ENCODE data around the gene DENND1B. TPM values are rescaled to one million over a fixed set of nuclear protein-coding genes. Genes with fewer than 3 reads are reported as not detected.
"Not testable (repeated sequence)": the region's sequence is repeated elsewhere in the genome, so short reads cannot be mapped to it uniquely, and the experiment has no call there.

DENND1B gene
- total RNA-seq, 1 experiment from 2014 or later: 9.6 TPM

DNA sequence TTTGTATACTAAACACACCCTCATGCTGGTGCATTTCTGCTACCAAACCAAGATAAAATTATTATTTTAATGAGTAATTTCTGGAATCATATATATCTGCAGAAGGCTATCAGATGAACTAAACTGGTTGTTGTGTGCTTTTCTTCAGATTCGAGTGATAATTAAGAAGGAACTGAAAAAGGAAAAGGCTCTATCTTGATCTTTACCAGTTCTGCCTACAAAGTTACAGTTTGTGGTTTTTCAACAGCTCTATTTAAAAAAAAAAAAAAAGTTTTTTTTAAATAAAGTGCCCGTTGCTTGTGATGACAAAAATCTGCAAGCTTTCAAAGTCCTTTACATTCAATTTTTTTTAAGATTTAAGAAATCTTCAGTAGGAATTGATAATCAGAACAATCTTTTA, 13.6 kb downstream of the DENND1B start:
- Histone ChIP-seq H3K79me2 (ENCODE audit: insufficient read depth, low read length) (no peaks in the 10 kb centered on the region), H3K4me1 (ENCODE audit: control insufficient read depth in 1 of 2, insufficient read depth in 2 of 2, low read length in 2 of 2) (no peaks in the 10 kb centered on the region), H3K9me2 (ENCODE audit: insufficient read depth) (no peaks in the 10 kb centered on the region), H3K36me3 (ENCODE audit: control insufficient read depth in 1 of 2, insufficient read depth in 2 of 2, low read length in 2 of 2) (no peaks in the 10 kb centered on the region), H3K27ac (ENCODE audit: low read depth, low read length) (no peak overlapping the region), H3K27me3 (ENCODE audit: insufficient read depth, low read length) (no peaks in the 10 kb centered on the region), H3K9ac (ENCODE audit: low read length) (no peak overlapping the region), H3K4me3 (replicated peaks in 1 of 2; ENCODE audit: low read depth in 1 of 2, low read length in 2 of 2) (no peak overlapping the region), H4K20me1 (ENCODE audit: insufficient read depth) (no peaks in the 10 kb centered on the region), H2AFZ (ENCODE audit: low read depth, low read length, poor library complexity, severe bottlenecking) (no peak overlapping the region), H3K4me2 (ENCODE audit: low read length) (no peak overlapping the region), H3K9me3 (ENCODE audit: control insufficient read depth in 1 of 2, insufficient read depth in 1 of 2, low read depth in 1 of 2, low read length in 2 of 2) (no peaks in the 10 kb centered on the region)
- TF ChIP-seq EZH2phosphoT487 (IDR thresholded peaks at IDR 0.05; ENCODE audit: borderline replicate concordance) (no peak), SP1 (IDR thresholded peaks at IDR 0.05; ENCODE audit: low read depth) (no peak), POLR2AphosphoS5 (IDR thresholded peaks at IDR 0.05; ENCODE audit: low read depth, low read length) (no peak), ZNF274 (IDR thresholded peaks at IDR 0.05; ENCODE audit: low read depth, low read length) (no peak), EZH2 (IDR thresholded peaks at IDR 0.05) (no peak), SIN3A (IDR thresholded peaks at IDR 0.05; ENCODE audit: low read depth) (no peak), RAD21 (IDR thresholded peaks at IDR 0.05; ENCODE audit: low read depth) (no peak), CBX3 (IDR thresholded peaks at IDR 0.05; ENCODE audit: low read depth) (no peak), JUND (IDR thresholded peaks at IDR 0.05) (no peak), EGR1 (IDR thresholded peaks at IDR 0.05; ENCODE audit: low read depth) (no peak), YY1 (IDR thresholded peaks at IDR 0.05; ENCODE audit: extremely low read depth, insufficient replicate concordance, low read depth, low read length) (no peak), POLR2A (IDR thresholded peaks at IDR 0.05; ENCODE audit: borderline replicate concordance, extremely low read depth, insufficient read depth, insufficient read length) (no peak)
- TF ChIP-seq, protein P1, sequence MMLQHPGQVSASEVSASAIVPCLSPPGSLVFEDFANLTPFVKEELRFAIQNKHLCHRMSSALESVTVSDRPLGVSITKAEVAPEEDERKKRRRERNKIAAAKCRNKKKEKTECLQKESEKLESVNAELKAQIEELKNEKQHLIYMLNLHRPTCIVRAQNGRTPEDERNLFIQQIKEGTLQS (IDR thresholded peaks at IDR 0.05): no peak
- TF ChIP-seq, protein P2, sequence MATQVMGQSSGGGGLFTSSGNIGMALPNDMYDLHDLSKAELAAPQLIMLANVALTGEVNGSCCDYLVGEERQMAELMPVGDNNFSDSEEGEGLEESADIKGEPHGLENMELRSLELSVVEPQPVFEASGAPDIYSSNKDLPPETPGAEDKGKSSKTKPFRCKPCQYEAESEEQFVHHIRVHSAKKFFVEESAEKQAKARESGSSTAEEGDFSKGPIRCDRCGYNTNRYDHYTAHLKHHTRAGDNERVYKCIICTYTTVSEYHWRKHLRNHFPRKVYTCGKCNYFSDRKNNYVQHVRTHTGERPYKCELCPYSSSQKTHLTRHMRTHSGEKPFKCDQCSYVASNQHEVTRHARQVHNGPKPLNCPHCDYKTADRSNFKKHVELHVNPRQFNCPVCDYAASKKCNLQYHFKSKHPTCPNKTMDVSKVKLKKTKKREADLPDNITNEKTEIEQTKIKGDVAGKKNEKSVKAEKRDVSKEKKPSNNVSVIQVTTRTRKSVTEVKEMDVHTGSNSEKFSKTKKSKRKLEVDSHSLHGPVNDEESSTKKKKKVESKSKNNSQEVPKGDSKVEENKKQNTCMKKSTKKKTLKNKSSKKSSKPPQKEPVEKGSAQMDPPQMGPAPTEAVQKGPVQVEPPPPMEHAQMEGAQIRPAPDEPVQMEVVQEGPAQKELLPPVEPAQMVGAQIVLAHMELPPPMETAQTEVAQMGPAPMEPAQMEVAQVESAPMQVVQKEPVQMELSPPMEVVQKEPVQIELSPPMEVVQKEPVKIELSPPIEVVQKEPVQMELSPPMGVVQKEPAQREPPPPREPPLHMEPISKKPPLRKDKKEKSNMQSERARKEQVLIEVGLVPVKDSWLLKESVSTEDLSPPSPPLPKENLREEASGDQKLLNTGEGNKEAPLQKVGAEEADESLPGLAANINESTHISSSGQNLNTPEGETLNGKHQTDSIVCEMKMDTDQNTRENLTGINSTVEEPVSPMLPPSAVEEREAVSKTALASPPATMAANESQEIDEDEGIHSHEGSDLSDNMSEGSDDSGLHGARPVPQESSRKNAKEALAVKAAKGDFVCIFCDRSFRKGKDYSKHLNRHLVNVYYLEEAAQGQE (IDR thresholded peaks at IDR 0.05; ENCODE audit: low read depth): no peak
- POLR2A ChIA-PET: no interaction called here
- ATAC-seq (no peak), DNase-seq (ENCODE audit: low read depth, low spot score) (no peak)
- BruUV-seq (replicated peaks): no TSS peak
- CTCF ChIA-PET: no interaction called here
- RAD21 ChIA-PET (ENCODE audit: low non-redundant PET in 1 of 2, low total read pairs in 2 of 2, uncharacterized antibody in 2 of 2, unreplicated experiment in 2 of 2): no interaction called here
- intact Hi-C loops (cut with micrococcal nuclease): no loop called here

DNA sequence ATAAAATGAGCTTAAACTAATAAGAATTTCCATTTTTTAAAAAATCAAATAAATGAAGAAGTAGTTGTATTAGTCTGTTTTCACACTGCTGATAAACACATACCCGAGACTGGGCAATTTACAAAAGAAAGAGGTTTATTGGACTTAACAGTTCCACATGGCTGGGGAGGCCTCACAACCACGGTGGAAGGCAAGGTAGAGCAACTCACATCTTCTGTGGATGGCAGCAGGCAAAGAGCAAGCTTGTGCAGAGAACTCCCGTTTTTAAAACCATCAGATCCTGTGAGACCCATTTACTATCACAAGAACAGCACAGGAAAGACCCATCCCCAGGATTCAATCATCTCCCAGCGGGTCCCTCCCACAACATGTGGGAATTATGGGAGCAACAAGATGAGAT, 19.7 kb downstream of the DENND1B start:
- ATAC-seq; H3K27ac ChIP-seq (ENCODE audit: low read depth, low read length); H3K4me2 ChIP-seq (ENCODE audit: low read length); H3K36me3 ChIP-seq (ENCODE audit: control insufficient read depth in 1 of 2, insufficient read depth in 2 of 2, low read length in 2 of 2); H3K27me3 ChIP-seq (ENCODE audit: insufficient read depth, low read length); H3K4me1 ChIP-seq (ENCODE audit: control insufficient read depth in 1 of 2, insufficient read depth in 2 of 2, low read length in 2 of 2); DNase-seq (ENCODE audit: low read depth, low spot score); H3K9me3 ChIP-seq (ENCODE audit: control insufficient read depth in 1 of 2, insufficient read depth in 1 of 2, low read depth in 1 of 2, low read length in 2 of 2); H4K20me1 ChIP-seq (ENCODE audit: insufficient read depth); H3K9ac ChIP-seq (ENCODE audit: low read length); H3K4me3 ChIP-seq (replicated peaks in 1 of 2; ENCODE audit: low read depth in 1 of 2, low read length in 2 of 2); H2AFZ ChIP-seq (ENCODE audit: low read depth, low read length, poor library complexity, severe bottlenecking); CTCF ChIA-PET; RAD21 ChIA-PET (ENCODE audit: low non-redundant PET in 1 of 2, low total read pairs in 2 of 2, uncharacterized antibody in 2 of 2, unreplicated experiment in 2 of 2); H3K79me2 ChIP-seq (ENCODE audit: insufficient read depth, low read length); POLR2A ChIA-PET; BruUV-seq (replicated peaks); H3K9me2 ChIP-seq (ENCODE audit: insufficient read depth); intact Hi-C loops (cut with micrococcal nuclease): not testable (repeated sequence)

DNA sequence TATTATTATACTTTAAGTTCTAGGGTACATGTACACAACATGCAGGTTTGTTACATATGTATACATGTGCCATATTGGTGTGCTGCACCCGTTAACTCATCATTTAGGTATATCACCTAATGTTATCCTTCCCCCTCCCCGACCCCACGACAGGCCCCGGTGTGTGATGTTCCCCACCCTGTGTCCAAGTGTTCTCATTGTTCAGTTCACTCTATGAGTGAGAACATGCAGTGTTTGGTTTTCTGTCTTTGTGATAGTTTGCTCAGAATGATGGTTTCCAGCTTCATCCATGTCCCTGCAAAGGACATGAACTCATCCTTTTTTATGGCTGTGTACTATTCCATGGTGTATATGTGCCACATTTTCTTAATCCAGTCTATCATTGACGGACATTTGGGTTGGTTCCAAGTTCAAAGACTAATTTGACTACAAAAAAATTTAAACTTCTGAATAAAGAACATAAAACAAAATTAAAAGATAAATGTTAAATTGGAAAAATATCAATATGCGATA, 22.6 kb downstream of the DENND1B start:
- H3K79me2 ChIP-seq (ENCODE audit: insufficient read depth, low read length); H3K9me2 ChIP-seq (ENCODE audit: insufficient read depth); H3K9ac ChIP-seq (ENCODE audit: low read length); POLR2A ChIA-PET; H3K27me3 ChIP-seq (ENCODE audit: insufficient read depth, low read length); CTCF ChIA-PET; H2AFZ ChIP-seq (ENCODE audit: low read depth, low read length, poor library complexity, severe bottlenecking); H3K27ac ChIP-seq (ENCODE audit: low read depth, low read length); H3K36me3 ChIP-seq (ENCODE audit: control insufficient read depth in 1 of 2, insufficient read depth in 2 of 2, low read length in 2 of 2); ATAC-seq; DNase-seq (ENCODE audit: low read depth, low spot score); H3K4me2 ChIP-seq (ENCODE audit: low read length); BruUV-seq (replicated peaks); RAD21 ChIA-PET (ENCODE audit: low non-redundant PET in 1 of 2, low total read pairs in 2 of 2, uncharacterized antibody in 2 of 2, unreplicated experiment in 2 of 2); H4K20me1 ChIP-seq (ENCODE audit: insufficient read depth); intact Hi-C loops (cut with micrococcal nuclease); H3K4me1 ChIP-seq (ENCODE audit: control insufficient read depth in 1 of 2, insufficient read depth in 2 of 2, low read length in 2 of 2); H3K4me3 ChIP-seq (replicated peaks in 1 of 2; ENCODE audit: low read depth in 1 of 2, low read length in 2 of 2); H3K9me3 ChIP-seq (ENCODE audit: control insufficient read depth in 1 of 2, insufficient read depth in 1 of 2, low read depth in 1 of 2, low read length in 2 of 2): not testable (repeated sequence)

Measured in HCT116 (cell line).